ENCODE measurements around the gene HERC4.
"Not testable (repeated sequence)": the region's sequence is repeated elsewhere in the genome, so short reads cannot be mapped to it uniquely, and the experiment has no call there.

The HERC4 gene

GRCh38 chr10:68047122-68047521 is 28.0 kb downstream of the HERC4 start:
- DNase-seq: no peak

- DNase-seq: no peak
Measured at GRCh38 chr10:68046642-68047041, 28.4 kb downstream of the HERC4 start.

DNA sequence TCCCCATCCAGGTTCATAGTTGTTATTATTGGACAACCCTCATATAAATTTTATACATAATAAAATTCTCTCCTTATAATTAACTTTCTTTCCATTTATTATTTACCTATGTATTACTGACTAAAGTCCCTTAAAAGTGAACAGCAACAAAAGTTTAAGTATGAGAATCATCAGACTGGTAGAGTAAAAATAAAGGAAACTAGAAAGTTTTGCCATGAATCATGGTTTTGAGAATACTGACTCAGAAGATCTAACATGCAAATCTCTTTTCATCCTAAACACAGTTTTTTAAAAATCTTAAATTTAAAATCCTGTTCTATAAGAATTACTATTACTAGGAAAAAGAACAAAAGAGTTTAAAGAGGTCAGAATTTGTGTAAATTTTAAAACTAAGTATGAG is 32.1 kb downstream of the HERC4 start:
- DNase-seq: no peak

- DNase-seq: no peak
Measured at GRCh38 chr10:68032113-68032512, 43.0 kb downstream of the HERC4 start.

- DNase-seq: no peak
Measured at GRCh38 chr10:68027429-68027828, 47.7 kb downstream of the HERC4 start.

- DNase-seq: no peak
Measured at GRCh38 chr10:68023292-68023691, 51.8 kb downstream of the HERC4 start.

DNA sequence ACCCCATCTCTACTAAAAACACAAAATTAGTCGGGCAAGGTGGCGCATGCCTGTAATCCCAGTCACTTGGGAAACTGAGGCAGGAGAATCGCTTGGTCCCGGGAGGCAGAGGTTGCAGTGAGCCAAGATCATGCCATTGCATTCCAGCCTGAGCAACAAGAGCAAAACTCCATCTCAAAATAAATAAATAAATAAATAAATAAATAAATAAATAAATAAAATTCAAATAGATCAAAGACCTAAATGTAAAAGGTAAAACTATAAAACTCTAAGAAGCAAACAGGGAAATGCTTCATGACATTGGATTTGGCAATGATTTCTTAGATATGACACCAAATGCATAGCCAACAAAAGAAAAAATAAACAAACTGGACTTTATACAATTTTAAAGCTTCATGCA is 52.8 kb downstream of the HERC4 start:
- DNase-seq: not testable (repeated sequence)

- DNase-seq: not testable (repeated sequence)
Measured at GRCh38 chr10:68016519-68016918, 58.6 kb downstream of the HERC4 start.

DNA sequence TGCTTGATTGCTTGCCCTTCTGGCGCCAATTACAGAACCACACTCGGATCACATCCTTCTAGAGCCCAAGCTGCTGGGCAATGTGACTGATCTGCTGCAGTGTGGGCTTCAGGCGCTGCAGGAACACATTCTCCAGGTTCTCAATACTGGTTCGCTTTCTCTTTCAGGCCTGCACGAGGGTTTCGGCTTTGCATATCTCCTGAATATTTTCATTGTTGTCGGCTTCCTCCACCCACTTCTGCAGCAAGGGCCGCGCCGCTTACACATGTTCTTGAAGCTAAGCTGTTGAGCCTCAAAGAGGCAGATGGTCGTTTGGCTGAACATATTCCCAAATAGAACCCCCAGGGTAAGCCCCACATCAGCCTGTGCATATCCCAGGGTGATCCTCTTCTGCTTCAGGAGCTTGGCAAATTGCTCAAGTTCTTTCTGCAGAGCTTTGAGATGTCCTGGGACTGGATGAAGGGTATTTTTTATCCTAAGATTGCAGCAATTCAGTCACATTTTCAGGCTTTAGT is 64.6 kb downstream of the HERC4 start:
- DNase-seq: no peak

- DNase-seq: no peak
Measured at GRCh38 chr10:68007356-68007755, 67.7 kb downstream of the HERC4 start.

DNA sequence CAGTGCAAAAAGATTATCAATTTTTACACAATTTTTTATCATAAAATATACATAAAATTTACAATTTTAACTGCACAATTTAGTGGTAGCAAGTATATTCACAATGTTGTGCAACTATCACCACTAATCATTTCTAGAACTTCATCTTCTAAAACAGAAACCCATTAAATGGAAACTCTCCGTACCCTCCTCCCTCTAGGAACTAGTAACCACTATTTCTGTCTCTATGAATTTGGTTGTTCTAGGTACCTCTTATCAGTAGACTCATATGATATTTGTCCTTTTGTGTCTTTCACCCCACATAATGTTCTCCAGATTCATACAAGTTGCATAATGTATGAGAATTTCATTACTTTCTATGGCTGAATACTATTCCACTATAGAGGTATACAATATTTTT is 73.5 kb downstream of the HERC4 start:
- no peak for DNase-seq

DNA sequence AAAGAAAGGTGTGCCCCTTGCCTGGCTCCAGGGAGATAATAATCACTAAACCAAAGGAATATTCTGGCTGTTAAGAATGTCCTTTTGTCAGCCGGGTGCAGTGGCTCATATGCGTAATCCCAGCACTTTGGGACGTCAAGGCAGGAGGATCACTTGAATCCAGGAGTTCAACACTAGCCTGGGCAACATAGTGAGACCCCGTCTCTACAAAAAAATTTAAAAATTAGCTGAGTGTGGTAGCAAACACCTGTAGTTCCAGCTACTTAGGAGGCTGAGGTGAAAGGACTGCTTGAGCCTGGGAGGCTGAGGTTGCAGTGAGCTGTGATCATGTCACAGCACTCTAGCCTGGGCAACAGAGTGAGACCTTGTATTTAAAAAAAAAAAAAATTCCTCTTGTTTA is 74.1 kb downstream of the HERC4 start:
- DNase-seq: no peak

- no peak for DNase-seq
Measured at GRCh38 chr10:67990093-67990492, 85.0 kb downstream of the HERC4 start.

GRCh38 chr10:67988606-67989005 is 86.5 kb downstream of the HERC4 start:
- DNase-seq: no peak

DNA sequence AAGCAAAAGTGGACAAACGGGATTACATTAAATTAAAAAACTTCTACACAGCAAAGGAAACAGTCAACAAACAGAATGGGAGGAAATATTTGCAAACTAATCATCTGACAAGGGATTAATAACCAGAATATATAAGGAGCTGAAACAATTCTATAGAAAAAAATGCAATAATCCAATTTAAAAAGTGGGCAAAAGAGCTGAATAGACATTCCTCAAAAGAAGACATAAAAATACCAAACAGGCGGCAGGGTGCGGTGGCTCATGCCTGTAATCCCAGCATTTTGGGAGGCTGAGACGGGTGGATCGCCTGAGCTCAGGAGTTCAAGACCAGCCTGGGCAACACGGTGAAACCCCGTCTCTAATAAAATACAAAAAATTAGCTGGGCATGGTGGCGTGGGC is 92.5 kb downstream of the HERC4 start:
- not testable (repeated sequence) for DNase-seq

DNA sequence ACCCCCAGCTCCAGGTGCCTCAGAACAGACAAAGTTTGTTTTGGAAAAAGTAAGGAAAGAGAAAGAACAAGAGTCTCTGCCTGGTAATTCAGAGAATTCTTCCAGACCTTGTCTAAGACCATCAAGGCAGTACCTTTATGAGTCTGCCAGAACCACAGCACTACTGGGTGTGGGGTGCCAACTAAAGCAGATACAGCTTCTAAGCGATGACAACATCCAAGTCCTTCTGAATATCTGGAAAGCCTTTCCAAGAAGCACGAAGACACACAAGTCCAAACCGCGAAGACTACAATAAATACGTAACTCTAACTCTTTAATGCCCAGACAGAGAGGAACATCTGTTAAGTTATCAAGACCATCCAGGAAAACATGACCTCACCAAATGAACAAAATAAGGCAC is 96.3 kb downstream of the HERC4 start:
- no peak for DNase-seq

- DNase-seq: no peak
Measured at GRCh38 chr10:67977251-67977650, 97.8 kb downstream of the HERC4 start.

DNA sequence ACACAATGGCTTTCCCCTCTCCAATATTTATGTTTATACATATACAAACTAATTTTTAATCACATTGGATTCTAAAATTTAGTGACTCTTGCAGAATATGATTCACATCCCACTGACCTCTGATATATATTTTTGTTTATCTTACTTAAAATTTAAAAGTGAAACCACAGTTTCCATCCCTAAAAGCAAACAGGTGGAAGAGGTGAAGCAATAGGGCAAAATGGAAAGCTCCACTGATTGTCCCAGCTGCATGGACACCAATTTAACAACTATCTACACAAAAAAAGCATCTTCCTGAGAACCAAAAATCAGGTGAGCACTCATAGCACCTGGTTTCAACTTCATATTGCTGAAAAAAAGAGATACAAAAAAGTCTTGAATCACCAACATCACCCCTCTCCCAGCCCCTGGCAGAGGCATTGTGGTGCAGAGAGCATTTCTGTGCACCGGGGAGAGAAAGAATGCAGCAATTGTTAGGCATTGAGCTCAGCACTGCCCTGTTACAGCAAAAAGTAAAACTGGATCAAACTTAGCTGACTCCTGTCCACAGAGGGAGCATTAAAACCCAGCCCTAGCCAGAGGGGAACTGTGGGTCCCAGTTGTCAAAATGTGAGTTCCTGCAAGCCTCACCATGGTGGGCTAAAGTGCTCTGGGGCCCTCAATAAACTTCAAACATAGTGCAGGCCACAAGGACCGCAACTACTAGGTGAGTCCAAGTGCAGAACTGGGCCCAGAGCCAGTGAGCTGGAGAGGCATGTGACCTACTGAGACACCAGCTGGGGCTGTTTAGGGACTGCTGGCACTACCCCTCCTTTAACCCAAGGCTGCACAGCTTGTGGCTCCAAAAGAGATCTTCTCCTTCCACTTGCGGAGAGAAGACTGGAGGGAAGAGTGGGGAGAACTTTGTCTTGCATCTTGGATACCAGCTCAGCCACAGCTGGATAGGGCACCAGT is 98.5 kb downstream of the HERC4 start:
- DNase-seq: no peak

DNA sequence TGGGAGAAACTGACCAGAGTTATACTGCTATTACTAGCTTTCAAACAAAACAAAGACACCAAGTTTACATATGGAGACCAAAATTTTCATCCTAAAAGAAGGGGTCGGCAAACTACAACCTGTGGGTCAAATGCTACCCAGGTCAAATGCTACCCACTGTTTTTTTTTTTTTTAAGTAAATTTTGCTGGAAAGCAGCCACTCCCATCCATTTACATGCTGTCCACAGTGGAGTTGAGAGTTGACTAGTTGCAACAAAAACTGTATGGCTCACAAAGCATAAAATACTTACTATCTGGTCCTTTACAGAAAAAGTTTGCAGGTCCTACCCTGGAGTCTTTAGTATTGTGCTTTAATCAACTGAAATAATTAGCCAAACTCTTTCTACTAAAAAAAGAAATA is 99.2 kb downstream of the HERC4 start:
- no peak for DNase-seq

- no peak for DNase-seq
Measured at GRCh38 chr10:67971311-67971710, 103.8 kb downstream of the HERC4 start.

DNA sequence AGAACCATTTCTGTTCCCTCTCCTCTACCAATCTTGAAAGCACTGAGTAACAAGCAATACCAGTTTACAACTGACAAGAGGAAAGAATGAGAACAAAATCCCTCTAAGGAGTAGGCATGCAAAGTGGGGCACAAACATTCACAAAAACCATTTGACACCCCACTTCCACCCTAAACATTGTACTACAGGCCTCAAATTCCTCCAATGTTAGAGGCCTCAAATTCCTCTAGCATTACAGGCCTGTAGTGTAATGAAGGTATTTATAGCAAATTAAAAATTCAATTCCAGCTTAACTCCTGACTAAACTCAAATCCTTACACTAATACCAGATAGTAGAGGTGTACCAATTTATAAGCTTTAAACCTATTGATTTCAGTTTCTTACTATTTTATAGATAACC is 105.2 kb downstream of the HERC4 start:
- DNase-seq: no peak

- DNase-seq: not testable (repeated sequence)
Measured at GRCh38 chr10:67966035-67966434, 109.0 kb downstream of the HERC4 start.

DNA sequence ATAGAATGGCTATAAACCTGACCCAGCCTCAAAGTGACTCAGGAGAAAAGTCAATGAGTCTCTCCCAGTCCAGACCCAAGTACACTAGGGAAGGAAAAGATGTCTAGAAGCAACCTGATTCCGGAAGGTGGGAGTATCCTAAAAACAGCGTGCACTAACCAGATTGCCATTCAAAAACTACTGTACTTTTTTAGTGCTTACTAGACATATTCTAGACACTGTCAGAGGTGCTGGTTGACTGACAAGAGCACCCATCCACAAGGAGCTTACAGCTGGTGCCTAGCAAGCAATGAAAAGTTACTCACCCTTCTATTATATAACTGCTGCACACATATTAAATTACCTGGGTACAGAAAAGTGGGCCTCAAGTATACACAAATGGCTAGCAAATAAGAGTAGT is 109.6 kb downstream of the HERC4 start:
- no peak for DNase-seq

DNA sequence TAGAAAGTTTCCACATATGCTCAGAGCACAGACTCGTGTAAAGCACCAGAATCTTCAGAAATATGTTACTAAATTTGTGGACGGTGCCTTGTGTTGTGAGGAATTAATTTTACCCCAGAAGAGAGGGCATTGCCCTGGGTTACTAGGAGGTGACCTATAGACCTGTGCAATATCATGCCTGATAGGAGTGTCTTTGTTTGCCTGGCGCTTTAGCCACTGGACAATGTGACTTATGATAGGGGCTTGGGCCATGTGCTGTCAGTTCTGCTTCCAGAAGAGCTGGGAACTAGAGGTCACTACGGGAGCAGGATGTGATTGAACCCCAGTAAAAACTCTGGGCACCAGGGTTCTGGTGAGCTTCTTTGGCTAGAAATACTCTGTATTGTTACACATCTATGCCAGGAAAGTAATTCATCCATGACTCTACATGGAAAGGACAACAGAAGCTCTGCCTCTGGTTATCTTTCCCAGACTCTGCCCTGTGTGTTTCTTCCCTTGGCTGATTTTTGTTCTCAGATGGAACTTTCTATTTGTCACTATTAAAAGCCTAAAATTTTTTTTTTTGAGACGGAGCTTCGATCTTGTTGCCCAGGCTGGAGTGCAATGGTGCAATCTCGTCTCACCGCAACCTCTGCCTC is 115.1 kb downstream of the HERC4 start:
- no peak for DNase-seq

All from stimulated activated CD8-positive, alpha-beta memory T cell treated with anti-CD3 and anti-CD28 coated beads, Interleukin-4, amount 100 ng/mL, for 48 hours (primary cell).